Astrocyte of the cerebellum (primary cell): ENCODE data around the gene CFAP100.

Experiments used
- DNase-seq: peaks from one replicate; pipeline ENCODE4 v3.0.0-alpha.2; 2011; ENCODE audit warnings: low read depth
- H3K4me3 ChIP-seq: 2 replicates; pipeline ENCODE4 v1.5.1; 2011; ENCODE audit warnings: mild to moderate bottlenecking, low read depth, low read length, moderate library complexity
- in situ Hi-C: cut with HindIII; loops from 2 replicates; pipeline ENCODE4 v1.10.0; 2017; ENCODE audit warnings: low sequenced_read_pairs
- TF ChIP-seq, protein P1 (sequence below): IDR thresholded peaks from 2 replicates; pipeline ENCODE4 v1.5.1; 2012; ENCODE audit warnings: low read length, low read depth, moderate library complexity, mild to moderate bottlenecking; ENCODE audit errors: missing control alignments

Gene CFAP100

GRCh38 chr3:126370055-126370454 is 24.7 kb upstream of the CFAP100 start:
- H3K4me3 ChIP-seq = no peak overlapping the region
- in situ Hi-C loops = no loop called here
- TF ChIP-seq, protein P1, sequence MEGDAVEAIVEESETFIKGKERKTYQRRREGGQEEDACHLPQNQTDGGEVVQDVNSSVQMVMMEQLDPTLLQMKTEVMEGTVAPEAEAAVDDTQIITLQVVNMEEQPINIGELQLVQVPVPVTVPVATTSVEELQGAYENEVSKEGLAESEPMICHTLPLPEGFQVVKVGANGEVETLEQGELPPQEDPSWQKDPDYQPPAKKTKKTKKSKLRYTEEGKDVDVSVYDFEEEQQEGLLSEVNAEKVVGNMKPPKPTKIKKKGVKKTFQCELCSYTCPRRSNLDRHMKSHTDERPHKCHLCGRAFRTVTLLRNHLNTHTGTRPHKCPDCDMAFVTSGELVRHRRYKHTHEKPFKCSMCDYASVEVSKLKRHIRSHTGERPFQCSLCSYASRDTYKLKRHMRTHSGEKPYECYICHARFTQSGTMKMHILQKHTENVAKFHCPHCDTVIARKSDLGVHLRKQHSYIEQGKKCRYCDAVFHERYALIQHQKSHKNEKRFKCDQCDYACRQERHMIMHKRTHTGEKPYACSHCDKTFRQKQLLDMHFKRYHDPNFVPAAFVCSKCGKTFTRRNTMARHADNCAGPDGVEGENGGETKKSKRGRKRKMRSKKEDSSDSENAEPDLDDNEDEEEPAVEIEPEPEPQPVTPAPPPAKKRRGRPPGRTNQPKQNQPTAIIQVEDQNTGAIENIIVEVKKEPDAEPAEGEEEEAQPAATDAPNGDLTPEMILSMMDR = no peak
- no peak for DNase-seq

DNA sequence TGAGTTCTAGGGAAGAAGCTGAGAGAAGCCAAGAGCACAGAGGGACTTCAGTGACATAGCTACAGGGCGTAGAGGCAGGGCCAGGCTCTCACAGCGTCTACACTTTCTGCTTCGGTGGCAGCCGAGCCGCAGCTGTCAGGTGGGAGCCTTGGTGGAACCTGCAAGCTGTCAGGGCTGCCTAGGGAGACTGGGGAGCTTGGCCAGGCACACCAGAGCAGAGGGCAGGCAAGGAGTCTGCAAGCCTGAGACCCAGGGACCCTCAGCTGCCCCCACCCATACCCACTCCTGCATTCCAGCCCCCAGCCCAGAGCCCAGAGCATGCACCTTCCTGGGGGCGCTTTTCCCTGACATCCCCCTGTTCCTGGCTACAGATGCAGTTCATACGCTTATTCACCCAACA is 24.1 kb upstream of the CFAP100 start:
- no peak overlapping the region for H3K4me3 ChIP-seq
- in situ Hi-C loops = no loop called here
- TF ChIP-seq, protein P1 = no peak
- DNase-seq = no peak

GRCh38 chr3:126371096-126371705 is 23.5 kb upstream of the CFAP100 start:
- TF ChIP-seq, protein P1 = no peak
- in situ Hi-C loops = no loop called here
- no peak overlapping the region for H3K4me3 ChIP-seq
- DNase-seq = no peak

DNA sequence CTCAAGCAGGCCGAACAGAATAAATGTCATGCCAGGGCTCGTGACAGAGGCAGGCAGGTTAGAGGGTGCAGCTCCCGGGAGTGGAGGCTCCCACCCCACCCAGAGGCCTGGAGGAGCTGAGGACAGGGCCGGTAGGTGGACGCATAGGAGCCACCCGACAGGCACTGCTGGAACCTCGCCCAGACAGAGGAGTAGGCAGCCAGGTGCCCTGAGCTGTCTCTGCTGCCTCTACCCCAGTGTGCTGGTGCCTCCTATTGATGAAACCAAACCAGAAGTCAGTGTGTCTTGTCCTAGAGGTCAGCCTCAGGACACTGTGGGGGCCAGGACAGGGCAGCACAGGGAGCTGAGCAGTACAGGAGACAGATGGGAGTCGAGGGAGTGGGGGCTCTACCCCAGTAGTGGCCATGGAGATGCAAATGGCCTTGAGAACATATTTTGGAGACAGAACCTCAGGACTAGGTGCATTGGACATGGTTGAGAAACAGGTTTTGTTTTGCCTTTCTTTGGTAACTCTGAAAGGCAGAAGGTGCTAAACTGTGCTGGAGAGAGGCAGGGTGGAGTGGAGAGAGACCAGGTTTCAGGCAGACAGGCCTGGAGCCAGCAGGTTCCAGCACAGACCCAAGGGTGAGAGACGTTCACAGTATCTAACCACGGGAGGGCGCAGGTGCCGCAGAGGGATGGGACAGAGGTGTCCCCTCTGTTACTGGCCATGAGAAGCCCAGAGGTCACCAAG is 22.1 kb upstream of the CFAP100 start:
- in situ Hi-C loops = no loop called here
- no peak for DNase-seq
- TF ChIP-seq, protein P1 = no peak
- no peak overlapping the region for H3K4me3 ChIP-seq

DNA sequence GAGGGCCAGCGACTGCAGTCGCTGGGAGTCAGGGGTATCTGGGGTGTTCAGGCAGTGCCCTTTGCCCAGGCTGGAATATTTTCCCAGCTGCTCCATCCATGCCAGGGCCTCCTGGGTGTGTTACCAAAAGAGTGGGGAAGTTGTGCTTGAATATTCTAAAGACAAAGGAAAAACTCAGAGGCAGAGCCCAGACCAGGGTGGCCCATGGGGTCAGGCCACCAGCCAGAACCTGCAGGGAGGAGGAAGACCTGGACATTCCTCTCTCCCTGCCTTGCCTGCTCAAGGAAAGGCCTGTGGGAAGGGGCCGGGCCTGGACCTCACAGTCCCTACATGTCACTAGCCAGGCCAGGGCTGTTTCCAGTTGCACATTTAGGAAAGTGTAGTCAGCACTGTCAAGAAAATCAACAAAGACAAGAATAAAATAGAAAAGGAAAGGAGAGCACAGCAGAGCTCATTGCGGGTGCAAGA is 21.5 kb upstream of the CFAP100 start:
- DNase-seq = no peak
- TF ChIP-seq, protein P1 = no peak
- H3K4me3 ChIP-seq = no peak overlapping the region
- in situ Hi-C loops = no loop called here

GRCh38 chr3:126373682-126374601 is 20.8 kb upstream of the CFAP100 start:
- TF ChIP-seq, protein P1 = no peak
- DNase-seq = peak; percentile 35
- in situ Hi-C loops = no loop called here
- H3K4me3 ChIP-seq = no peak overlapping the region
